Right lung (tissue), 5 donors: Measurements from ENCODE around the gene TMEM259. TPM values are rescaled to one million over a fixed set of nuclear protein-coding genes. Genes with fewer than 3 reads are reported as not detected.

ENCODE experiments used
- DNase-seq, 2 donors: peaks; one replicate each; pipeline ENCODE4 v3.0.0-alpha.2; 2013
- polyA plus RNA-seq, 5 donors: library from polyadenylated mRNA; unstranded; fragments of 120-200 nt; gene quantifications; one replicate each; pipeline versions ENCODE4 v1.2.1 to v1.2.3, GENCODE V29; 2013; ENCODE audit warnings: inconsistent platforms in 1 of 5, low replicate concordance in 1 of 5; ENCODE audit not compliant: insufficient read length in 5 of 5, insufficient read depth in 1 of 5

TMEM259 gene
- polyA plus RNA-seq, 5 donors, result 70.9 to 132 (median 98.4) TPM

GRCh38 chr19:1018393-1018792 is 2.5 kb downstream of the TMEM259 start:
- DNase-seq, result no peak

- no peak for DNase-seq
Observed at GRCh38 chr19:1017906-1018305, 3.0 kb downstream of the TMEM259 start.

GRCh38 chr19:1017115-1017905 is 3.6 kb downstream of the TMEM259 start:
- DNase-seq, result no peak

GRCh38 chr19:1016647-1017114 is 4.2 kb downstream of the TMEM259 start:
- DNase-seq, result no peak

- DNase-seq, result no peak
Observed at GRCh38 chr19:1015782-1016646, 4.9 kb downstream of the TMEM259 start.

- DNase-seq, result no peak
Observed at GRCh38 chr19:1015061-1015781, 5.7 kb downstream of the TMEM259 start.

GRCh38 chr19:1014161-1015060 is 6.5 kb downstream of the TMEM259 start:
- no peak for DNase-seq

GRCh38 chr19:1013218-1013617 is 7.7 kb downstream of the TMEM259 start:
- DNase-seq, result no peak

GRCh38 chr19:1012334-1012733 is 8.6 kb downstream of the TMEM259 start:
- no peak for DNase-seq

GRCh38 chr19:1011831-1012333 is 9.0 kb downstream of the TMEM259 start:
- no peak for DNase-seq

- no peak for DNase-seq
Observed at GRCh38 chr19:1010586-1011510, 10.1 kb downstream of the TMEM259 start.

- DNase-seq, result no peak
Observed at GRCh38 chr19:1009981-1010538, 10.9 kb downstream of the TMEM259 start.

- peak; percentile 78 to 85 for DNase-seq
Observed at GRCh38 chr19:1009041-1009980, 11.6 kb downstream of the TMEM259 start.

- DNase-seq, result no peak
Observed at GRCh38 chr19:1008268-1009040, 12.5 kb downstream of the TMEM259 start.

GRCh38 chr19:1007399-1008251 is 13.3 kb downstream of the TMEM259 start:
- no peak for DNase-seq

- DNase-seq, result no peak
Observed at GRCh38 chr19:1006711-1007398, 14.1 kb downstream of the TMEM259 start.
